Ammon's horn (tissue), 1 donor: ENCODE data around the gene TPD52L2.

Source experiments
- DNase-seq: peaks from one replicate; pipeline ENCODE4 v3.0.0-alpha.2; 2016; ENCODE audit warnings: low spot score

Gene TPD52L2

DNA sequence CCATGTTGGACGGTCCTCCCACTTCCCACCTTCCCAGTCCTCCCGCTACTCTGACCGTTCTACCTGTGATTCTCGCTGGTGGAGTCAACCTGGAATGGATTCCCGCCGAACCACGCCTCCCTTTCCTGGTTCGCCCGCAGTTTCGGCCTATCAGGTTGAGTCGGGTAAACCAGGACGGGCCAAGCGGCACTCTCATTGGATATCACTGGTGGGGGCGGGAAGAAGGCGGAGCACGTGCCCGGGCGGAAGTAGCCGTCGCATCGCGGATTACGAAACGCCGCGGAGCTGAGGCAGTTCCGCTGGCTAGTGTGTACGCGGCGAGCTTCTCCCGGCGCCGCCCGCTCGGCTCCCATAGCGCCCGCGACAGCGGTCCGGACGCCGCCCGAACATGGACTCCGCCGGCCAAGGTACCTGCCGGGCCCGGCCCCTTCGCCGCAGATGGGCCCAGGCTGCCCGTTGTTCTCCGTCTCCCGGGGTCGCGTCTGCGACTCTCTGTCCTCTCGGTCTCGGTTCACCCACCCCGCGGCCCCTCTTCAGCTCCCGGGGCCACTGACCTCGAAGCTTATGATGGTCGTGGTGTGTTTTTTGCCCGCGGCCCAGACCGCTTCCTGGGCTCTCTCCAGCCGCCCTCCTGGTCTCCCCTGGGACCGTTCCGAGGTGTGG lies at the start of gene TPD52L2:
TSS of gene TPD52L2 (plus strand) at position 293 of the 663 bp plus-strand sequence. CDS start at position 389, 96 bp downstream.
- peak; percentile 99 for DNase-seq

DNA sequence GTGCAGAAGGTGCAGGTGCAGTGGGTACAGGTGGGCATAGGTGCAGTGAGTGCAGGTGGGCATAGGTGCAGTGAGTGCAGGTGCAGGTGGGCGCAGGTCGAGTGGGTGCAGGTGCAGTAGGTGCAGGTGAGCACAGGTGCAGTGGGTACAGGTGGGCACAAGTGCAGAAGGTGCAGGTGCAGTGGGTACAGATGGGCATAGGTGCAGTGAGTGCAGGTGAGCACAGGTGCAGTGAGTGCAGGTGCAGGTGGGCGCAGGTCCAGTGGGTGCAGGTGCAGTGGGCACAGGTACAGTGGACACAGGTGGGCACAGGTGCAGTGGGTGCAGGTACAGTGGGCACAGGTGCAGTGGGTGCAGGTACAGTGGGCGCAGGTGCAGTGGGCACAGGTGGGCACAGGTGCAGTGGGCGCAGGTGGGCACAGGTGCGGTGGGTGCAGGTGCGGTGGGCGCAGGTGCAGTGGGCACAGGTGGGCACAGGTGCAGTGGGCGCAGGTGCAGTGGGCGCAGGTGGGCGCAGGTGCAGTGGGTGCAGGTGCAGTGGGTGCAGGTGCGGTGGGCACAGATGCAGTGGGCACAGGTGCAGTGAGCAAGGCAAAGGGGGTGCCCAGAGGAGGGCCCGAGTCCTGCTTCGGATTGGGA lies 49.3 kb upstream of the TPD52L2 start:
- no peak for DNase-seq

DNA sequence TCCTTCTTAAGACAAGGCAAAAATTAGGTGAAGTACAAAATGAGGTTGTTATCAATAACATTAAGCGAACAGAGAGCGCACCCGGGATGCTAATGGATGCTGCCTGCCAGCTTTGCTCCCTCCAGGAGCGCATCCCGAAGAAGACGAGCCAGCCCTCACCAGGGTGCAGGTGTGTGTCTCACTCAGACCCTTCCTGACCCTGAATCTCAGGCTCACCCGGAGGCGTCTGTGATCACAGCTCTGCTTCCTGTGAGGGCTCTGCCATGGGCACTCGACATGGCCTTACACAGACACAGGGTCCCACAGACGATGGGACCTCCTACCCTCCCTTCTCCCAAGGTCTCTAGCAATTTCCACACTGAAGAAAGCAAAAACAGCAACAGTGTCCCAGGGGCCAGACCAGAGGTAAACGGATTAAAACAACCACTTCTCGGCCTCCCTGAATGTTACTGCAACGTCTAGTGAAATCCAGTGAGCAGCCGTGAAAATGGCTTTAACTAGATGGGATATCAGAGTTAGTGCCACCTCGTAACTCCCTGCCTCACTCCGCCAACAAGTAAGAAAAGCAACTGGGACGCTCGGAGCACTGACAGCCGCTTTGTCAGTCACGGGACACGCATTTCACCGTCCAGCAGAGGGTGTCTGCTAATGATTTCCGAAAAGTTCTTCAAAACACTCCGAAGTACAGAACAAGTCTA lies 45.7 kb upstream of the TPD52L2 start:
- DNase-seq: no peak

DNA sequence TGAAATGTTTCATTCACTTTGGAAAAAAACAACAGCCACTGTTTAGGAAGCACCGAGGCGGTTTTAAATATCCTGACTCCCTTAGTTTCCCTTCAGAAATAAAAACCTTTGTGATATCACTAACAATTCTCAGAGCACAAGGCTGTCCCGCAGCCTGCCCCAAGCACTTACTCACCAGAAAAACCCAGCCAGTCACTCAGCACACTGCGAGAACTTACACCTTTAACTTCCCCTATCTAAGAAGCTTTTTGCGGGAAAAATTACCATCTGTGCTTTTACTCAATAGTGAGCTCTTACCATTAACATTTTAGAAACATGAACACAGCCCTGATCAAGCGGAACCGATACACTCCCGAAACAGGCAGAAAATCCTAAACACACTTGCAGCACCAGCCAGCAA lies 43.3 kb upstream of the TPD52L2 start:
- no peak for DNase-seq

DNA sequence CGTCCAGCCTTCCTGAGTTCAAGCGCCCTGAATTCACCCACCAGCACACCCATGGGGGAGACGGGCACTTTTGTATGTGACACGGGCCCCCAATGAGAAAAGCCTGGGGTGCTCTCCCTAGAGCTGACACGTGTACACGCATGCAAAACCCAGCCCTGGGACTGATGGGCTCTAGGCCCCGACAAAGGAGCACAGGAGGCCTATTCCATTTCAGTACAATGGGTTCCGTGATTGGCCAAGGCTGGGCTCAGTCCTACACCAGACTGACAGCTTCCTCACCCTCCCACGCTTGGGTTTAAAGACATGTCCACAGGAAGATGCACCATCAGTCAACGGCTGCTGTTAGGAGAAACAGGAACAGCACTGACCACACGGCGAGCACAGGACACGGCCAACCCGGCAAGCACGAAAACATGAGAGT lies 42.8 kb upstream of the TPD52L2 start:
- peak; percentile 67 for DNase-seq

DNA sequence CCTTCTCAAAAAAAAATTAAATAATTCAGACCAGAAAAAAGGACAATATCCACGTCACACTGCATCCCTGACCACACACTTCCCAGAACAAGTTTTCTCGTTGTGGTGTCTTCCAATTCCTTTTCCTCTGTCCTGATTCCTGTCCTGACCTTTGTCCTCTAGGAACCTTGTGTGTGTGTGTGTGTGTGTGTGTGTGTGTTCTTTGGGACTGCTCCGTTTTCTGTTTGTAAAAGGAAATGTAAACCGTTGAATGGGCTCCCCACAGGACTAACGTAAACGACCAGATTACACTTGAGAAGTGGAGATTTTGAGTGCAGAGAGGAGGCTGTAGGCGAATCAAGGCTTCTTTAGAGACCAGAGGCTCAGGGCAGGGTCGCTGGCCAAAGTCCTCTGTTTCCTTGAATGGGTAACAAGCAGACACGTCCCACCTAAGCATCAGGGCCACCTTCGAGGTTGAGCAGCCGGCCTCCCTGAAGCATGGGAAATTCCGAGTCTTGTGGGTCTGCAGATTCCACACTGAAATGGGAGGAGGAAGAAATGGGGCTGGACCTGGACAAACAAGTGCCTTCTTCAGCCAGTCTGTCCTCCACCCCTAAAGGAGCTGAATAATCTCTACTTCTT lies 41.3 kb upstream of the TPD52L2 start:
- DNase-seq: no peak

DNA sequence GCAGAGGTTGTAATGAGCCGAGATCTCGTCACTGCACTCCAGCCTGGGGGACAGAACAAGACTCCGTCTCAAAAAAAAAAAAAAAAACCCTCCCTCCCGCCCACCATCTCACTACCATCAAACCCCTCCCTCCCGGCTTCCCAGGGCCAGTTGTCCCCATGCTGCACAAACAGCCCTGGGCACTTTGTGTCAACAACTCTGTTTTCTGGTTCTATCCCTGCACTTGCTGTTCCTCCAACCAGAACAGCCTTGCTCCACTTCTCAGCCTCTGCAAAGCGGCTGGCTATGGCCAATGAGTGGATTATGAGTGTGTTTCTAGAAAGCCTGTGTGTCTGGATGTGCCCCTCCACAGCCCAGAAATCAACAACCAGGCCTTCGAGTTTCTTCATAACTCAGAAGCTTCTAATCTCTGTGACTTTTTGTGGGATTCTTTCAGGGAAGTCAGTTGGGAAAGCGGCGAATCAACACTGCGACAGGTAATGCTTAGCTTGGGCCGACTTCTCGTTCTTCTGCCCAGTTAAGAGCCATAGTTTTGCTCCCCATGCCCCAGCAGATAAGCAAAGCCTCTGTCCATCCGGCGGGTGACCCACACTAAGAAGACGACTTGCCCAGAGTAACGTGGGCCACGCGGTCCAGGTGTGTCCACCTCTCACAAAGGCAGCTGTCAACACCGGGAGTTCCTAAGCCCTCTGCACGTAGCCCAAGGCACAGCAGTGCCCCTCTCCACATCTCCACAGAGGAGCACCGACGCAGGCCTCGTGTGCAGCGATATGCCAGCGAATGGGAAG lies 39.5 kb upstream of the TPD52L2 start:
- no peak for DNase-seq

DNA sequence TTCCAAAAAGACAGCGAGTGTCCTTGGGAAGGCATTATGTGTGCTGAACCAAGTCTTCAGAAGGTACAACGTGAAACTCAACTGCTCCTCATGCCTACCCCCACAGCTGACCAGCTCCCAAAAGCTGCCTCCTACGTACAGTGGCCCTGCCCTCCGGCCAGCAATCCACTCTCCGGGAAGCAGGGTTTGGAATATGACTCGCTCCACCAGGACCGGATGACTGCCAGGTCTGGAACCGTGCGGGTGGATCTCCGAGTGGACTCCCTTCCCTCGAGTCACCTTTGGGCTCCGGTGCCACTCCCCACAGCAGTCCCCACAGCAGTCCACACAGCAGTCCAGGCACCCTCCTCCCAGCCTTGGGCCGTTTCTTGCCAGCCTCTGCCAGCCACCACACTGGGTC lies 38.3 kb upstream of the TPD52L2 start:
- DNase-seq: no peak

DNA sequence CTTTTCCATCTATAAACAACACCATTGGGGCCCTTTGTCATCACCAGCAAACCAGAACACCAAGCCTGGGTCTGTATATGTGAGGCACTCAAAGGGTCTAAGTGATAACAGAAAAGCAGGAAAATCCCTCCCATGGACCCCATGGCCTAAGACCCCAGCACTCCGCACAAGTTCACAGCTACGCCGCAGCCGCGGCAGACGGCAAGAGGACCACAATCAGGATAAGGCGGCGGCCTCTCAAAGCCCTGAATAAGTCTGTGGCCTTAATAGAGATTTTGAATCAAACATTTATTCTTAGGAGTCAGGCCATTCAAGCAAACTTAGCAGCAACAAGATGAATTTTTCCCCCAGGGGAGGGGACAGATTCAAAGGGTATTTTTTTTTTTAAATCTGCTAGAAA lies 36.9 kb upstream of the TPD52L2 start:
- DNase-seq: no peak

DNA sequence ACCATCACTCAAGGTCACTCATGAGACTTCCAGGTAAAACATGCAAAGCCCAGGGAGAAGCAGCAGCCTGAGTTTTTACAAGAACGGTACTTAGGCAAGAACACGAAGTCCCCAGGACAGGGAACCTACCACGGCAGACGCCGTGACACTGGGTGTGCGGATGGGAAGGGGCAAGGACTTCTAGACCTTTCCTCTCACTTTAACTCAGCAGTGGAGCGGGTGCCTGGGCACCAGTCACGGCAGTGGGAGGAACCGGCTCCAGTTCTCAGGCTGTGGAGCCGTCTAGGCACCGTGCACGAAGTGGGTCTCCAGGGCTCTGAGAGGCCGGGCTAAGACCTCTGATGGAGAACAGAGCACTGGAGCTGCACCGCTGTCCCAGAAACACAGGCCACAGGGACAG lies 36.5 kb upstream of the TPD52L2 start:
- DNase-seq: no peak

DNA sequence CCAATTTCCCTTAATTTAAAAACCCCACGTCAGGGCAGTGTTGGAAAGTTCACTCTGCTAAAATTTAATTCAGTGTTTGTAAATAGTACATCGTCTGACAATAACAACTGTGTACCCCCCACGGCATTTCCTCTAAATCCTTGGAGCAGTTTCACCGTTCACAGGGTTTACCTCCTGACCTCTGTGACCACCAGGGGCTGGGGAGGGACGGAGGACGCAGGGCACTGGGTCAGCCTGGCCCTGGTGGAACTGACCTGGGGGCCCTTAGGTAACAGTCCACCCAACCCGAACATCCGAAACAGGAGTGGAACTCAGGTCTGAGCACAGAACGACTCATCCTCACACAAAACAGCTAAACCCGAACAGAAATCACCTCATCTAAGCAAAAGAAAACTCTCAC lies 36.1 kb upstream of the TPD52L2 start:
- DNase-seq: no peak

DNA sequence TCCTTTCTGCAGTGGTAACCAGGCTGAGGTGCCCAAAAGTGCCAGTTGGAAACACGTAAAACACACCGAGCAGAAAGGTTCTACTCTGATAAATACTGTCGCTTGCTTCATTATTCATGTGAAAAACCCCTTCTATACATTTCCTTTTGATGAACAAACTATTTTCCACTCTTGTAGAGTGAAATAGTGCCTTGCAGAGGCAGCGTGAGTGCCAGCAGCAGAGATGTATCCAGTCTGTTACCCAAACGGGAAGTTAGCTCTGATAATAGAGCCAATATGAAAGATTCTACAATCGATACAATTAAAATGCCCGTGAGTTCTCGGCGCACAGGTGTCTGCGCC lies 35.5 kb upstream of the TPD52L2 start:
- DNase-seq: no peak

DNA sequence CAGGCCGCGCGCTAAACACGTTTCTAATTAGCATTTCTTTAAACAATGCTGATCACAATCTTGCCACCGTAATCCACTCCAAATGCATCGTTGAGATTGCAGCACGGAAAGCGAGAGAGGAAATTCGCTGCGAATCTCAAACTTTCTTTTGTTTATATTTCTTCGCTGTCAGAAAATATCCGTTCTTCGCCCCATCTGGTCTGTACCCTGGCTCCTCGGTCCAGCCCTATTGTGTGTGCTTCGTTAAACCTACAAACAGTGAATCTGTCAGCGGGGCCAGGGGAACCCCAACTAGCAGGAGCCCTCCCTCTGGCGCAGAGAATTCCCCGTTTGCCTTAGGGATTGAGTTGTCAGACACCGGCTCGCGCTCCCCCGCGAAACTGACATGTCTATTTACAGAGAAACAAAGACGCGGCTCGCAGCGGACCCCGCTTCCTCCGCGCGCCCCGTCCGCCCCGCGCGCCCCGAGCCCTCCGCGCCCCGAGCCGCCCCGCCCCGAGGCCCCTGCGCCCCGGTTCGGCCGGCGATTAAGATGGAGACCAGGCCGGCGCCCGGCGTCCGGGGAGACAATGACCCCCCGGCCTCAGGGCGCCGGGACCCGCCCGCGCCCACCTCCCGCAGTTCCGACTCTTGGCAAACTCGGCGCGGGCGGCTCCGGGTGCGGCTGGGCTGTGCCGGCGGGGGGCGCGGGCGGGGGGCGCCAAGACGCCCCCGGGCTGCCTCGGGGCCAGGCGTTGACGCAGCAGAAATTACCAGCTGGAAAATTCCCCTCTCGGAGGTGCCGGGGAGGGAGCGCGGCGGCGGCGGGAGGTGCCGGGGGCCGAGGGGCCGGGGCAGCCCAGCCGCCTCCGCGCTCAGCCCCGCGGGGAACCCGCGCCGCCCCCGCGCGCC lies 34.9 kb upstream of the TPD52L2 start:
- no peak for DNase-seq

DNA sequence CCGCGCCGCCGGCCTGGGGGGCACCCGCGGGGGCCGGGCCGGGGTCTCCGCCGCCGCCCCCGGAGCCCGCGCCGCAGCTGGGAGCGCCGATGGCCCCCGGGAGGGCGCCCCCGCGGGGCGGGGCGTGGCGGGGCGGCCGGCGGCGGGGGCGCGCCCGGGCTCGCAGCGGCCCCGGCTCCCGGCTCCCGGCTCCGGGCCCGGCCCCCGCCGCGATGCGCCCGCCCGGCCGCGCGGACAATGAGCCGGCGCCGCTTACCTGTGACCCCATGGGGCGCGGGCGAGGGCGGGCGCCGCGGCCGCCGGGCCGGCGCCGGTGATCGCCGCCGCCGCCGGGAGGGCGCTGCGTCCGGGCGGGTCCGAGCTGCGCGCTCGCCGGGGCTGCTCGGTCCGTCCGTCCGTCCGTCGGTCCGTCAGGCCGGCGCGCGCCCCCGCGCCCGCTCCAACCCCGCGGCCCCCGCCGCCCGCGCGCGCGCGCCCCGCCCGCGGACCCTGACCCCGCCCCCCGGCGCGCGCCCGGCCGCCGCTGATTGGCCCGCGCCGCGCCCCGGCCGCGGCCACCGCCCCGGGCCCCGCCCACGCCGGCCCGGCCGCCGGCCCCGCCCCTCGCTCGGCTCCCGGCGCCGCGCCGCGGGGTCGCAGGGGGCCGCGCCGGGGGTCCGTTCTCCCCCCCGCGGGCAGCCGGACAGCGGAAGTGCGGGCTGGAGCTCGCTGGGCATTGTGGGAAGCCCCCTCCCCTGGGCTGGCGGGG lies 34.1 kb upstream of the TPD52L2 start, which contains the start of gene ZBTB46:
TSS of gene ZBTB46 (minus strand) at position 424 of the 748 bp plus-strand sequence. CDS start 40,507 bp downstream, outside the sequence.
- DNase-seq: no peak

DNA sequence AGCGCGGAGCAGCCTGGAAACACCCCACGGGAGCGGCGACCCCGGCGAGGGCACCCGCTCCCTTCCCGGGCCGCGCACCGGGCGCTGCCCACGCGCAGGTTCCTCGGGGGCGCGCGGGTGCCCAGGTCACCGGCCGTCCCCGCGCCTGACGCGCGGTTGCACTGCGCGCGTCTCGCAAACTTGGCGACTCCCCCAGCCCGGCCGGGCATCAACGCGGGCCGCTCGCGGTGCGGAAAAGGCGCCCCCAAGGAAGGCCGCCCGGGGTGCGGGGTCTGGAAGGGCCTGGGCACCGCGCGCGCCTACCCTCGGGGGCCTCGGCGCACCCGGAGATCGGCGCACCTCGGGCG lies 33.5 kb upstream of the TPD52L2 start:
- no peak for DNase-seq

DNA sequence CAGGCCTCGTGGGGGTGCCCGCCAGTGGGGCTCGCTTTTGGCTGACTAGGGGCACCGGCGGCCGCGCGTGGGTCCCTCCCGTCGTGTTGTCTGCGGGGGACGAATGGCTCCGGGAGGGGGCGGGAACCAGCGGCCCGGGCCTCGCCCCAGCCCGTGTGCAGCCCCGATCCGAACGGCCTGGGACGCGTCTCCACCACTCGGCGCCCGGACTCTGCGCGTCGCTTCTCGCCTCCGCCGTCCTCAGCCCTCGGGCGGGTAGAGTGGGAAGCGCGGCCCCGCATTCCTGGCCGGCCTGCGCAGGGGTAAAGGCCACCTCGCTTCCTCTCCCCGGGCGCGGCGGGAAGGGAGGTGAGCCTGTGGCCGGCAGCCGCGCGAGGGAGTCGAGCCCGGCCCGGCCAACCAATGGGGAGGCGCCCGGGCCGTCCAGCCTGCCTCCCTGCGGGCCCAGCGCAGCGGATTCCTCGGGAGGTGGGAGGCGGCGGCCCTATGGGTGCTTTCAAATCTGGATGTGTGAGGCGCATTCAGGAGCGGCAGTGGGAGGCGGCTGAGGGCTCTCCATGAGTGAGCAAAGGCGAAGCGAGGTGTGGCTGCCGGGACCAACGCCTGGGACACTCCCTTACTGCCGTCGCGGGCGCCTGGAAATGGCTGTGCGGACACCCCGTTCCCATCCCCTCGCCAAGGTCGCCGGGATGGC lies 32.9 kb upstream of the TPD52L2 start:
- no peak for DNase-seq

DNA sequence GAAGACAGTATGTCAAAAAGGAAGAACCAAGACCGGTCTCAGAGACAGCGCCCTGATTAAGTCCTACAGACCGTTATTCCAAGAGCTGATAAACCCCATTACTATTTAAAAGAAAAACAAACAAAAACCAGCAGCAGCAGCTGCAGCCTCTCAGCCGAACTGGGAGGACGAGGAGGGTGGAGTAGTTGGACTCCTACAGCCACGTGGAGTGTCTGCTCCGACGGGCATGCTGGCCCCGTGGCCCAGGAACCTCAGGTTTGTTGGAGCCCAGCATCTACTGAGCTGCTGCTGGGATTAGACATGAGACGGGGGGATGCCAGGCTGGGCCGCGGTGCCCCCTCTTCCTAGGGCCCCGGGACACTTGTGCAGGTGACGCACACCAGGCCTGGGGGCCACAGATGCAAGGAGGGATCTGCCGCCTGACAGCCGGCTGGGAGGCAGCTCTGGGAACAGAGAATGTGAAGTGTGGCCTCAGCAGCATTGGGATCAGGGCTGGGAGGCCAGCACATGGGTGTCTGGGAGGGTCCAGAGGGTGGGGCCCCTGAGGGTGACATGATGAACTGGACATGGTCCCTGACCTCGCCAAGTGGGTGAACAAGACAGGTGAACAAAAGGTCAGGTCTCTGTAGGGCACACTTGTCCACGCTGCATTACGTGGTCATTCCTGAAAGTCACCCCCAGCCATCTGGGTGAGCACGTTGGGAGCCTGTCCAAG lies 31.1 kb upstream of the TPD52L2 start:
- DNase-seq: no peak

DNA sequence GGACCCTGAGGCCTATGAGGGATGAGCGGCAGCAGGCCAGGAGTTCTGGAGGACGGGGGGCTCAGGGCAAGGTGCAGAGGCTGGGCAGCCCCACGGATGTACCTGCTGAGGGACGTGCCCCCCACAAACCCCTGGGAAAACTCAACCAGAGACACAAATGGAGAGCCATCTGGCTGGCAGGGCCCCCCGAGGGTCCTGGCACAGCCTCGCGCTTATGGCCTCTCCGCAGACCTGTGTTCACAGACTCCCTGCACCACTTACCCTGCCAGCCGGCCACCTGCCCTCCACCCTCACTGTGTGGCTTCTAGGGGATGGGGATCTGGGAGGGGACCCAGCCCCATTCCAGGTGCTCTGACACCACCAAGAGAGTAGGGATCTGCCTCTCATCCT lies 30.6 kb upstream of the TPD52L2 start:
- DNase-seq: no peak
